HepG2 (cell line): ENCODE results near the gene C2CD3. TPM values are rescaled to one million over a fixed set of nuclear protein-coding genes. Genes with fewer than 3 reads are reported as not detected.

ENCODE experiments used
- ATAC-seq: fragments of 200-7000 bp; cut with Tn5 transposase; 3 replicates; pipeline ENCODE4 v1.9.1; 2020; ENCODE audit warnings: mild to moderate bottlenecking, moderate library complexity
- BruUV-seq: library from RNA; stranded (reverse); fragments of 400-500 nt; replicated peaks from 2 replicates; lab custom pipeline; 2021; lab: Mats Ljungman, UMichigan
- CTCF ChIA-PET: fragments of 300-600 bp; formaldehyde crosslinking; extraction: SDS; loops from one replicate; lab custom pipeline; 2021; ENCODE audit warnings: low total read pairs, inconsistent platforms, low intra/inter-chr PET ratio; lab: Yijun Ruan, JAX
- POLR2A ChIA-PET: fragments of 350-600 bp; sonication (Branson Sonifier 250); formaldehyde crosslinking; loops from one replicate; lab custom pipeline; 2020; ENCODE audit warnings: antibody characterized with exemption, inconsistent platforms; lab: Yijun Ruan, JAX
- DNase-seq: peaks from one replicate; pipeline ENCODE4 v3.0.0-alpha.2; 2015; ENCODE audit warnings: low spot score
- FAIRE-seq: peaks from 3 replicates; lab custom pipeline; 2011; peaks lifted over from hg19 to GRCh38; lab: Jason Lieb, UNC
- H2AFZ ChIP-seq: one replicate; pipeline ENCODE4 v1.6.1; 2011; ENCODE audit warnings: low read length, inconsistent platforms
- H3K27ac ChIP-seq: fragments of 300-600 bp; 3 replicates; pipeline ENCODE4 v1.8.0; 2011; ENCODE audit warnings: mixed run types, mild to moderate bottlenecking, mixed read lengths, low read length, inconsistent platforms; ENCODE audit not compliant: insufficient read depth; ENCODE audit errors: extremely low read length
- H3K27me3 ChIP-seq, 2 experiments: fragments of 200-600 bp in 1 of 2; 2 replicates in 1 of 2; 3 replicates in 1 of 2; pipeline versions ENCODE4 v1.6.0 to v1.8.0; 2011; ENCODE audit warnings: low read length in 2 of 2, mild to moderate bottlenecking in 2 of 2, moderate library complexity in 2 of 2, inconsistent platforms in 1 of 2; ENCODE audit not compliant: insufficient read depth in 2 of 2, control insufficient read depth in 1 of 2
- H3K36me3 ChIP-seq, 2 experiments: fragments of 200-600 bp in 1 of 2; replicated peaks in 1 of 2; 2 replicates in 1 of 2; 3 replicates in 1 of 2; pipeline versions ENCODE4 v1.5.1 to v1.8.0; 2011; ENCODE audit warnings: low read length in 2 of 2, inconsistent platforms in 1 of 2; ENCODE audit not compliant: insufficient read depth in 2 of 2, control insufficient read depth in 1 of 2
- H3K4me1 ChIP-seq: 2 replicates; pipeline ENCODE4 v1.5.1; 2012; ENCODE audit warnings: low read length, inconsistent platforms; ENCODE audit not compliant: insufficient read depth
- H3K4me2 ChIP-seq: 2 replicates; pipeline ENCODE4 v1.6.0; 2011; ENCODE audit warnings: low read depth, low read length, inconsistent platforms
- H3K4me3 ChIP-seq, 3 experiments: fragments of 200-600 bp in 1 of 3; sonication (generic), shearing (Covaris generic) in 1 of 3; replicated peaks in 1 of 3; 2 replicates each; pipeline ENCODE4 v1.5.1; 2011 to 2016; ENCODE audit warnings: low read length in 3 of 3, inconsistent platforms in 2 of 3, low read depth in 2 of 3, mild to moderate bottlenecking in 2 of 3, control low read depth in 1 of 3, mixed read lengths in 1 of 3; ENCODE audit not compliant: insufficient read depth in 1 of 3
- H3K79me2 ChIP-seq: one replicate; pipeline ENCODE4 v1.6.1; 2011; ENCODE audit warnings: low read length, inconsistent platforms; ENCODE audit not compliant: insufficient read depth
- H3K9ac ChIP-seq: 2 replicates; pipeline ENCODE4 v1.6.0; 2011; ENCODE audit warnings: mild to moderate bottlenecking, low read depth, low read length, inconsistent platforms; ENCODE audit not compliant: insufficient read depth
- H3K9me3 ChIP-seq: 2 replicates; pipeline ENCODE4 v1.5.1; 2012; ENCODE audit warnings: mild to moderate bottlenecking, low read length
- H4K20me1 ChIP-seq: 2 replicates; pipeline ENCODE4 v1.6.0; 2011; ENCODE audit warnings: inconsistent platforms, mild to moderate bottlenecking, low read length, moderate library complexity; ENCODE audit not compliant: insufficient read depth
- ELK4 ChIP-seq: sonication (generic); formaldehyde crosslinking; IDR thresholded peaks from 2 replicates; pipeline ENCODE4 v1.9.0; 2021; ENCODE audit warnings: missing genetic modification reagents, borderline replicate concordance
- GATAD1 ChIP-seq: IDR thresholded peaks from 2 replicates; pipeline ENCODE4 v1.6.1; 2016; ENCODE audit warnings: missing genetic modification reagents, missing compliant biosample characterization
- HOXA3 ChIP-seq: sonication (generic); formaldehyde crosslinking; IDR thresholded peaks from 2 replicates; pipeline ENCODE4 v1.5.0; 2020; ENCODE audit warnings: missing genetic modification reagents
- PAX8 ChIP-seq: sonication (generic); formaldehyde crosslinking; IDR thresholded peaks from 2 replicates; pipeline ENCODE4 v1.8.0; 2022; ENCODE audit warnings: mild to moderate bottlenecking, missing genetic modification reagents, borderline replicate concordance
- RAD21 ChIP-seq: fragments of 450-650 bp; formaldehyde crosslinking; IDR thresholded peaks from 2 replicates; pipeline ENCODE4 v1.5.0; 2020; ENCODE audit warnings: mild to moderate bottlenecking
- SYNCRIP ChIP-seq: fragments of 200-400 bp; formaldehyde crosslinking; IDR thresholded peaks from 2 replicates; pipeline ENCODE4 v1.6.1; 2018; ENCODE audit warnings: mild to moderate bottlenecking, low read depth, low read length; ENCODE audit not compliant: insufficient read depth
- THAP7 ChIP-seq: sonication (generic); formaldehyde crosslinking; IDR thresholded peaks from 2 replicates; pipeline ENCODE4 v1.8.1; 2023; ENCODE audit warnings: mild to moderate bottlenecking, missing genetic modification reagents
- WGBS: methylation state at CpG from one replicate; pipeline ENCODE4 v1.1.6; 2017; ENCODE audit warnings: low lambda C conversion rate; 5-methylcytosine and 5-hydroxymethylcytosine counted together
- in situ Hi-C: cut with HindIII; loops from 2 replicates; pipeline ENCODE4 v1.10.0; 2017; ENCODE audit warnings: low pct_unique_long_range_greater_than_20kb; ENCODE audit not compliant: extremely low pct_ligation_motif_present
- intact Hi-C: fragments of 100-400 bp; cut with micrococcal nuclease; formaldehyde crosslinking; loops from one replicate; pipeline ENCODE4 v1.10.0; 2022; ENCODE audit not compliant: unreplicated experiment
- polyA plus RNA-seq, 8 experiments: library from polyadenylated mRNA; depleted of rRNA in 3 of 8; stranded (reverse) in 7 of 8; unstranded in 1 of 8; fragments of >200 nt; fragmentation: Illumina TruSeq in 4 of 8; extraction: Trizol in 4 of 8; gene quantifications; 2 replicates each; pipeline versions ENCODE4 v1.2.1 to v1.2.3, GENCODE V29; 2011 to 2016; ENCODE audit warnings: low read depth in 4 of 8, missing spikeins in 1 of 8, mixed read lengths in 1 of 8; ENCODE audit not compliant: insufficient read depth in 1 of 8
- total RNA-seq, 5 experiments: library from RNA; depleted of rRNA; stranded (reverse); fragments of >200 nt; fragmentation: Illumina TruSeq; extraction: Trizol; gene quantifications; 2 replicates each; pipeline ENCODE4 v1.2.3, GENCODE V29; 2016; ENCODE audit warnings: low read depth in 1 of 5

The C2CD3 gene
- total and polyA plus RNA-seq, 2 of the 13 experiments (the other 11 are each of a cell fraction or from before 2014, with no cell fraction given) = 5.5 to 6.4 TPM

- no peak overlapping the region for H3K9ac ChIP-seq
These were observed 163.0 kb downstream of the C2CD3 start for GRCh38 chr11:74007691-74008372.

More at GRCh38 chr11:74007691-74008372, 163.0 kb downstream of the C2CD3 start:
- ATAC-seq (no peak), FAIRE-seq (no peak)
- H3K4me3 ChIP-seq = no peak overlapping the region
- H3K27ac ChIP-seq = no peak overlapping the region
- no peaks in the 10 kb centered on the region for H3K9me3 ChIP-seq
- 87% methylated on average over 5 of the region's 6 CpGs for WGBS
- H3K36me3 ChIP-seq = no peaks in the 10 kb centered on the region
- no TSS peak for BruUV-seq
- in situ Hi-C loops = no loop called here
- CTCF ChIA-PET = no interaction called here
- no peak overlapping the region for H2AFZ ChIP-seq
- no peaks in the 10 kb centered on the region for H4K20me1 ChIP-seq
- TF ChIP-seq THAP7 (no peak), RAD21 (CRISPR knock-in tag) (no peak), PAX8 (CRISPR knock-in tag) (no peak), SYNCRIP (no peak), GATAD1 (CRISPR knock-in tag) (no peak), HOXA3 (CRISPR knock-in tag) (no peak), ELK4 (CRISPR knock-in tag) (no peak)
- TF ChIP-seq, all 625 proteins: peak for 0
- no peak overlapping the region for H3K4me2 ChIP-seq
- H3K4me1 ChIP-seq = peaks cover 33% of the 10 kb centered on the region
- POLR2A ChIA-PET = interaction anchor here (1.0 kb wide), 1 partner anchor 11 kb away, joined by 3 read pairs; no protein-coding TSS in a partner anchor
- no peak for DNase-seq
- no peaks in the 10 kb centered on the region for H3K79me2 ChIP-seq
- H3K27me3 ChIP-seq = no peaks in the 10 kb centered on the region
- intact Hi-C loops = no loop called here
